ENCODE data around the gene GGTA1. TPM values are rescaled to one million over a fixed set of nuclear protein-coding genes. Genes with fewer than 3 reads are reported as not detected.

GGTA1 gene
- total RNA-seq, 1 donor, result 4.8 TPM

DNA sequence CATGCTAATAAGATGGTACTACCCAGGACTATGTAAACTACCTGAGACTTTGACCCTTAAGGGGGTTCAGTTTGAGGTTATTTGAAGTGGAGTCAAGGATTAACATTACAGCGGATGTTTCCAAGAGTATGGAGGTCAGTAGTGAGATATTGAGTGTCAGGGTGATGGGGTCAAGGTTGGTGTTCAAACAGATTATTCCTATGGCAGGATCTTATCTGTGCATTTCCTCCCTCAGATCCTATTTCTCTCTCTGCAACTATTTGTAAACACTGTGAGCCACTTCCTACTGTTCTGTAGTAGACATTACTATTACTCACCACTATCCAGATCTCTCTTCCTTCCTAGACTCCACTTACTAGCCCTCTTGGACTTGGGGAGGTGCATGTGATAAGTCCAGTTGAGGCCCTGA, 75.6 kb downstream of the GGTA1 start:
- no peak for DNase-seq (ENCODE audit: low read depth in 2 of 3, low spot score in 2 of 3)

GRCh38 chr9:121411993-121412392, 87.7 kb downstream of the GGTA1 start:
- no peak for DNase-seq (ENCODE audit: low read depth in 2 of 3, low spot score in 2 of 3)

- DNase-seq (ENCODE audit: low read depth in 2 of 3, low spot score in 2 of 3), result no peak
Measured at GRCh38 chr9:121405899-121406298, 93.7 kb downstream of the GGTA1 start.

Other genes starting within 250 kb of the GGTA1 start
- gene GSN, start 231.7 kb downstream of the GGTA1 start, total RNA-seq, result 384 TPM
- 88.3 TPM for gene STOM, start 129.6 kb downstream of the GGTA1 start, total RNA-seq
- 0.81 TPM for gene DAB2IP, start 151.8 kb upstream of the GGTA1 start, total RNA-seq

Data from hematopoietic multipotent progenitor cell (in vitro differentiated cells).